Hematopoietic multipotent progenitor cell treated with erythropoietin and hydrocortisone succinate and interleukin-3 and kit ligand, for 15 days (in vitro differentiated cells): ENCODE results near the gene ERC1.

ENCODE experiments used
- DNase-seq: peaks from one replicate; pipeline ENCODE4 v3.0.0-alpha.2; 2015; ENCODE audit warnings: low spot score

ERC1 gene

DNA sequence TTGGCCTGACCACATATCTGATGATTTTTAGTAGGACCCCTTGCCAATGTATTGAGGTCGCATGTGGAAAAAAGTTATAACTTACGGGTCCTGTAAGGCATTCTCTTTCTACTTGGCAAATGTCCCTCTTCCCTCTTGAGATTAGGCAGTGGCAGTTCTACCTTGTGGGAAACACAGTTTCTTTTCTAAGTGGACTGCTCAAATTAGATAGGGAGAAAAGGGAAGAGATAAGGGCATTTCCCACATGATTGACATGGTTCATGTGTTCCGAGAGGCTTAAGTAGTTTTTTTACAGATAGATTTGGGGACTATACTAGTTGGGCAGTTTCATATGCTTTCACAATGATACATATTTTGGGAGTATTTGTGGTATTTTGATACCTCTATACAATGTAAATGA lies 448.7 kb downstream of the ERC1 start:
- DNase-seq: no peak

DNA sequence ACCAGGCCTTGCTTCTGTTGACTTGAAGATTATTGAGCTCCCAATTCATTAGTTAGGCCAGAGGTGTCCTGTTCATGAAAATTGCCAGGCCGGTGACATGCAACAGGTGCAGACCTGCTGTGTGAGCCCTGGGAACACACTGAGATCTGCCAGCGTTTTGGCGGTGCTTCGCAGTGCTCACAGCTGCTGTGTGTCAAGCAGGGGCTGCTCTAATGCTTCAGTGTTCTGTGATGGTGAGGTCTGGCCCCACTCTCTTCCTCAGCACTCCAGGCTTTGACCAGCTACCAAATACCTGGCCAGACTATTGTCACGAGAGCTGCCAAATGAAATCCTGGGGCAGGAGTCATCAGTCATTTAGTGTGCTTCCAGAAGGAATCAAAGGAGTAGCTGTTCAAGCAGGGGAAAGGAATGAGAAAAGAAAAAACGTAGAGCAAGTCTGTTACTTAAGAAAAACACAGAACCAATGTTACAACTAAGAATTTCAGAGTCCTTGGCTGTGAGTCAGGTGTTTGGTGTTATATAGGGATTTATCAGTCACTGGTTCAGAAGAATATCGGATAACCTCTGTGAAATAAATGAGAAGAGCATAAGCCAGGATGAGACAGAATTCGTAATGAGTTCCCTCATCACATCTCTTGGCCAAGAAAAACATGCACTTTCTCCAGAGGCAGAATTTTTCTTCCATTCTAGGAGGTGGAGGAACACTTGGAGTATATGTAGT lies 452.6 kb downstream of the ERC1 start:
- DNase-seq: no peak

DNA sequence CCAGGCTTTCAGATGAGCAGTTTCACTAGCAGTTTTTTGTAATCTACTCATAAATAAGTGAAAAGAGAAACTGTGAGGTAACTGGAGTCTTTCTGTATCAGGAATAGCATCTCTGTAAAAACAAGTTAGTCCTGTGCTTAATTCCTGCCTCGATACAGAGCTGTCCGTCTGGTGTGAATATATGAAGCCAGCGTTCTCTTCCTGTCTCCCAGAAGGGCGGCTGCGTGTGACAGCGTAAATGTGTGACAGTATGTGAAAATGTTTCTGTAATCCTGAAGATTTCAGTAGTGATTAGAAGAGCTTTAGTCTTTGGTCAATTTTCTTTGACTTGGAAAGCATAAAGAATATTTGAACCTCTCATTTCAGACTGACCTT lies 453.1 kb downstream of the ERC1 start:
- DNase-seq: no peak

DNA sequence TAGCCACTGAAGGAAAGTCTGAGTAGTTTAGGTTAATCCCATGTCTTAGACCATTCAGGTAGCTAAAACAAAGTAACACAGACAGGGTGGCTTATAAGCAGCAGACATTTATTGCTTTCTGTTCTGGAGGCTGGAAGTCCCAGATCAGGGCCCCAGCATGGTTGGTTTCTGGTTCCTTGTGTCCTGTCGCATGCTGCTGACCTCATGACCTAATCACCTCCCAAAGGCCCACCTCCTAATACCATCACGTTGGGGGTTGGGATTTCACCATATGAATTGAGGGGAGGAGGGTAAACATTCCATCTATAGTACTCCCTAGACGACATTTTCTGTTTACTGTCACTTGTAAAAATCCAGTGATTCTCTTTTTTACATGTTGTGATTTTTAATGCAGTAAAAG lies 454.8 kb downstream of the ERC1 start:
- DNase-seq: no peak

DNA sequence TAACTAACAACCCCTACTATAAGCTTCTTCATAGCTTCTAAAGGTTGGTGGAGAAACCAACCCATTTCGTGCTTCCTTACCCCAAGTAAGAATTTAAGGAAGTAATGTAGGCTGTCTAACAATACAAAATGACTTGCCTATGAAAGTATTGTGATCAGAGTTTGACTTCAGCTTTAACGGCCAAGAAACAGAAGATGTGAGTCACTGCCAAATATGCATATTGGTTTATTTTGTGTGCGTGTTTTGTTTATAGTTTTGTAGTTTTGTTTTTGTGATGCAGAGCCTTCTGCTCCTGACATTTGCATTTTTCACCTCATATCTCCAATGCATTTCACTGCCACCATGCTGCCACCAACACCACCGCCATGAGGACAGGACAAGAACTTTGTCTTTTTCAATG lies 457.3 kb downstream of the ERC1 start:
- DNase-seq: no peak

DNA sequence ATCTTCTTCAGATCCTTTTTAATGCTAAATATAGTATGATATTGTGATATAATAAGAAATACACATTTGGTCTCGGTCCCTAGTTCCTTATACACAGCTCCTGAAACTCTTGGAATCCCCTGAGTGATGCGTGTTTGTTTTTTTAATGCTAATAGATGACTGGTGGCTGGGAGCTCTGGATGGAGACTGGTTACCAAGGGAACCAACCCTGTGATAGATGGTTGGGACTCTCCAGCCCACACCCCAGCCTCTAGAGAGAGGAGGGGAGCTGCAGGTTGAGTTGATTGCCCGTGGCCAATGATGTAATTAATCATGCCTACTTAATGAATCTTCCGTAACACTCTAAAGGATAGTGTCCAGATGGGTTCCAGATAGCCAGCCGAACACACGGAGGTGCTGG lies 462.8 kb downstream of the ERC1 start:
- no peak for DNase-seq

DNA sequence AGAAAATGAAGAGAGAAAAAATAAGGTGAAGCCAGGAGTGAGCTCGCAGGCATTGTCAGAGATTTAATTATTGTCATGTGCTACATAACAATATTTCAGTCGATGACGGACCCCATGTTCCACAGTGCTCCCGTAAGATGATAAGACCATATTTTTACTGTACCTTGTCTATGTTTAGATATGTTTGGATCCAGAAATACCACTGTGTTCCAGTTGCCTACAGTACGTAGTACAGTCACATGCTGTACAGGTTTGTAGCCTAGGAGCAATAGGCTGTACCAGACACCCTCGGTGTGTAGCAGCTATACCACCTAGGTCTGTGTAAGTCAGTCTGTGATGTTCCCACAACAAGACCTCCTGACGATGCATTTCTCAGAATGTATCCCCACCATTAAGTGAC lies 465.9 kb downstream of the ERC1 start:
- DNase-seq: no peak

DNA sequence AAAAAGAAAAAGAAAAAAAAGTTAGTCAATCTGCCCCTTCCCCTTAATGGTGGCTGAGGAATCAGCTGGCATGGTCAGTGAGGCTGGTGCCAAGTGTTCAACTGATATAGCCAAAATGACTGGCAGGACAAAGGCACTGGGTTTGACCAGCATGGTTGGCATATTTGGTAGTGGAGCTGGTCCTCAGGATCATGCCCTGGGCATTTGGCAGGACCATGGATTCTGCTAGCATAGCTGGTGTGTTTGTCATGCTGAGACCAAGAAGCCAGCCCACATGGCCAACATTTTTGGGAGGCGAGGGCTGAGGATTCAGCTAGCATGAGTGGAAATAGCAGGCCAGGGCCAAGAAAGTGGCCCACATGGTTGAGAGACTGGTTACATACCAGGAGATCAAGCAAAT lies 466.9 kb downstream of the ERC1 start:
- no peak for DNase-seq

DNA sequence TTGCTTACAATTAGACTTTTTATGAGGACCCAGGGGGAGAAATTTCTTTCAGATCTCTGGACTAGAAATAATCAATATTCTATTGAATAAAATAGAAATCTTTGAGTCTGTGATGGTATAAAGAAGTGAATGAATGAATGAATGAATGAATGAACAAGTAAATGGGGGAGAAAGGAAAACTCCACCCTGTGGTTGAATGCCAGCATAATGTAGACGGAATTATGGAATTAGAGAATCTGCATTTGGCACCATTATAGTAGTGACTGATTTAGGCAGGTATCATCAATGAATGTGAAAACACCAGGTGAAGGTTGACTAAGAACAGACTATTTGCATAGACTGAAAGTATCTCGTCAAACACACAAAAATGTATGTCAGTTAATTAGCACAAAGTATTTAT lies 468.3 kb downstream of the ERC1 start:
- no peak for DNase-seq

DNA sequence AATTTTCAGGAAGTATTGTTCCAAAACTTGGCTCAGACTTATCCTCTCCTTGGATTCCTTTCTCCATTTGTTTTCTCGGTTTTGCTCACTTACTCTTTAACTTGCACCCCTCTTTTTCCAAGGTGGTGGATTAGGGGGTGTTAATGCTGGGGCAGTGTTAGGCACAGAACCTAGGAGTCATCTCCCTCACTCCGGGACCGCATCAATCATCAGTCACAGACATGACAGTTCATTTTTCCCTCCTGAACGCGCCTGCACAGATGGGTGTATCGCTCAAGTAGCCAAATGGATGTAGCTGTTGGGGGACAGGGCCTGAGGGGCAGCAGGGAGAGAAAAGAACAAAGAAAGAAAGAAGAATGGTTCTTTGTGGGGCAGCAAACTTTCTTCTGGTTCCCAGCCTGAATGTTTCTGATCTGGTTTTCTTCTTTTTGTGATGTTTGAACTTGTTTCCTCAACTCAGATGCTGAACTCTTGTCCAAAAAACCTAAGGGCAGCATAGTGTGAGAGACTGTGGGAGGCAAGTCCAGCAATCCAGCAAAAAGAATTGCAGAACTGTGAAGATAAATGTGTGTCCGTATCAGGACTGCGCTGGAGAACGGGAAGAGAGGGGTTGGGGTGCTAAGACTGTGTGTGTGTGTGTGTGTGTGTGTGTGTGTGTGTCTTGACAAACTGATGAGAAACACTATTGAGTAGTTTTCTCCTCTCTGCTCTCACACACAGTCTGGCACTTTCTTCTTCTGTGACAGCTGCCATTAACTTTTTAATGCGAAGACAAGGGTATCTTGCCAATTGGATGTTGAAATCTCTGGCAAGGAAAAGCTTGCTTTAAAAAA lies 472.3 kb downstream of the ERC1 start:
- no peak for DNase-seq

DNA sequence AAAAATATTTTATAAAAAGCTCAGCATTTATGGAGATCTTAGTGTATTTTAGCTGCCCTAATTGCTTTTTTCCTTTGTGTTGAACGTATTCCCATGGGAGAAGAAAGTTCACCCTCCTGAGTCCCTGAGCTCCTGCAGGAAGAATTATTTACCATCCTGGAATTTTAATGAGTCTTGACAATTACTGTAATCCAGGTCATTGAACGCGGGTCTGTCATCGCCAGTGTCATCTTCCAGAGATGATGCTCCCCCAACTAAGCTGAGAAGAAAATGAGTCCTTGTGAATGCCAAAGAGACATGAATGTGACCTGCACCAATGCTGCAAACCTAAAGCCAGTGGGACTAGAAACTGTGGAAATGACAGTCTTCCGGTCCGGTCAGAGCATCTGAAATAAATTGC lies 473.9 kb downstream of the ERC1 start:
- no peak for DNase-seq

DNA sequence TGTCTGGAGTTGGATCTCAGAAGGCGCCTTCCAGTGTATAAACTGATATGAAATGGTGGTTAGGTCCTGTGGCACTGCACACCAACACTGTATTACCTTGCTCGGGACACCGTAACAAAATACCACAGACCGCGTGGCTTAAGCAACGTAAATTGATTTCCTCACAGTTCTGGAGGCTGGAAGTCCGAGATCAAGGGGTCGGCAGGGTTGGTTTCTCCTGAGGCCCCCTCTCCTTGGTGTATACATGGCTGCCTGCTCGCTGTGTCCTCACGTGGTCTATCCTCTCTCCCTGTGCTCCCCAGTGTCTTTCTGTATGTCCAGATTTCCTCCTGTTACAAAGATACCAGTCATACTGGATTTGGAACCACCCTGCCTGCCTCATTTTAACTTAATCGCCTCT lies 475.0 kb downstream of the ERC1 start:
- no peak for DNase-seq

DNA sequence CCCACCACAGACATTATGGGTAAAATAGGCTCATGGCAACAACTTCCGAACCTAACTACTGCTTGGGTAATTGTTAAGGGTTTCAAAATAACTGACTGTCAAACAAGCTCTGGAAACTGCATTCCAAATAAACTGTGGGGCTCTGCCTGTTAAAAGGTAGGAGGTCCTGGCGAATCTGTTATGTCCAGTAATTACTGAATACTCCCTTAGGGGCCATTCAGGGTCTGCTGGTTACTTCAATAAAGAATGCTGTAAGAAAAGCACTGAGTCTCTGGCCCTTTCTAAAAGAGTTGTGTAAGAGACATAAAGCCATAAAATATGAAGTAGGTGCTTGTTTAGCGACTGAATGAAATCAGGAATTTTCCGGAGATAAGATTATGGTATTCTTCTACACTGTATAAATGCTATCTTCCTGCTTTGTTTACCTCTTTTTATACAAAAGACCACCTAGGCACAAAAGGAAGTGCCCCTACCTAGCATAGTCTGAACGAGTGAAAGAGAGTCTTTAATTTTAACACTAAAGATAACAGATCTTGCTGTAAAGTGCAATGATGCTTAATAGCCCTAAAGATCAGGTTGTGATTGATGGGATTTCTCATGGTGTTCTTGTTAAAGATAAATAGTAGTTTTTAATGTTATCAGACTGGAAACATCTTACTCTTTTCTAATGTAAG lies 475.6 kb downstream of the ERC1 start:
- no peak for DNase-seq

DNA sequence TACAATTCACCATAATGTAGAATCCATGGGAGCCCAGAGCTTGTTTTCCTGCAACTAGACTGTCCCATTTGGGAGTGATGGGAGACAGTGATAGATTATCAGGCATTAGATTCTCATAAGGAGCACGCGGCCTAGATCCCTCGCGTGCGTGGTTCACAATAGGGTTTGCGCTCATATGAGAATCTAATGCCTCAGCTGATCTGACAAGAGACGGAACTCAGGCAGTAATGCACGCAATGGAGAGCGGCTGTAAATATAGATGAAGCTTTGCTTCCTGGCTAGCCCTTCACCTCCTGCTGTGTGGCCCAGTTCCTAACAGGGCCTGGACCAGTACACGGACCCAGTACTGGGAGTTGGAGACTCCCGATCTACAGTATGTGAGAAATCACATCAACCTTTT lies 476.7 kb downstream of the ERC1 start:
- DNase-seq: no peak

DNA sequence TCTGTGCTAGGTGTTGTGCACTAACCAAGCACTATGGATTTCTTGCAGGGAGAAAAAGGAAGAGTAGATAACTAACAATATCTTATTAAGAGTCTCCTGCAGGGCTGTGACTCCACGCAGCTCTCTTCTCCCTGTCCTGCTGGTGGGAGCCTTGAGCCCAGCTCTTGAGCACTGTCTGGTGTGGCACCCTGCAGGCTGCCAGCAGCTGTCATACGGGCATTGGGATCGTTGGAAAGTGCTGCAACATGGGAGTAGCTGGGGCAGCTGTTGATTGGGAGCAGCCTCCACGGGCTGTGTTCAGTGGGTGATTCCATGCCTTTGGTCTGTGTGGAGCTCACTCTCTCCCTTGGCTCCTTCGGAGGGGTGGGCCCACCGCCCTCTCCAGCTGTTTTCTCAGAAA lies 478.0 kb downstream of the ERC1 start:
- no peak for DNase-seq

DNA sequence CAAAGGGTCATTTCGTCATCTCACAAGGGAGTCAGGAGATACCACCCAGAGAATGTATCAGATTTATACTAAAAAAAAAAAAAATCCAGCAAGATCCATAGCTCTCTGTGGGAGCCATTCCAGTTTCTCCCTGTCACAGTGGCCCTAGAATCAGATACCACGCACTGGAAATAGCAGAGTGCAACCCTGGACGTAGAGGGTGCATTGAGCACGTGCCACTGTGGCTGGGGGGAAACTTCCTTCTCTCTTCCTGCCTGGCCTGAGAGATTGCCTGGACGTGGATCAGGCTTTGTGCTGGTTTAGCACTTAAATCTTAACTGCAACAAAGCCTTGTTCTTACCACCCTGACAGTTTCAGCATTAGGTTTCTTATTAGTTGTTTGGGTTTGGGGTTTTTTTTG lies 479.0 kb downstream of the ERC1 start:
- no peak for DNase-seq

DNA sequence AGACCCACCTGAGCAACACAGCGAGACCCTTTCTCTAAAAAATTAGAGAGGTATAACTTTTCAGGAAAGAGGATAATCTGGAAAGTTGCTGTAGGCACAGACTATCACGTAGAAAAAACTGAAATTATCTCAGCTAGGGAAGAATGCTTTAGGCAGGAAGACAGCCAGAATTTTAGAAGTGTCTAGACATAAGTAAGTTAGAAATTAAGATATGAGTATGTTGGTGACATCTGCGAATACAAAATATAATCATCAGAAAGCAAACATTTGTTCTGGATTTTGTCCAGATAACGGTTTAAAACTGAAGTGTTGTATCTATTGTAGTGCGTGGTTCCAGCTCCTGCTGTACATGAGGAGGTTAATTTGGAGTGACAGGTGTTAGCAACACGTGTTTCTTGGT lies 480.2 kb downstream of the ERC1 start:
- no peak for DNase-seq

DNA sequence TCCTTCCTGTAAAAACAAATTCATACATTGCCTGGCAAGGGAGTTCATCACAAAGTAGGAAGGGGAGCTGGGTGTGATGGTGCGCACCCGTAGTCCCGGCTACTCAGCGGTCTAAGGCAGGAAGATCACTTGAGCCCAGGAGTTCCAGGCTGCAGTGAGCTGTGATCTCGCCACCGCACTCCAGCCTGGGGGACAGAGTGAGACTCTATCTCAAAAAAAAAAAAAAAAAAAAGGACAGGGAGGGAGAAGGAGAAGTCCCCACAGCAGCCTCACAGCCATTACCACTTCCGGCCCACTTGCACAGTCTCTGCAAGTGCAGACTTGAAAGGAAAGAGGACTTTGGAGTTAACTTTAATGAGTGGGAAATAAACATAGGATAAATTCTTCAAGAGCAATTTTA lies 482.4 kb downstream of the ERC1 start:
- DNase-seq: no peak

DNA sequence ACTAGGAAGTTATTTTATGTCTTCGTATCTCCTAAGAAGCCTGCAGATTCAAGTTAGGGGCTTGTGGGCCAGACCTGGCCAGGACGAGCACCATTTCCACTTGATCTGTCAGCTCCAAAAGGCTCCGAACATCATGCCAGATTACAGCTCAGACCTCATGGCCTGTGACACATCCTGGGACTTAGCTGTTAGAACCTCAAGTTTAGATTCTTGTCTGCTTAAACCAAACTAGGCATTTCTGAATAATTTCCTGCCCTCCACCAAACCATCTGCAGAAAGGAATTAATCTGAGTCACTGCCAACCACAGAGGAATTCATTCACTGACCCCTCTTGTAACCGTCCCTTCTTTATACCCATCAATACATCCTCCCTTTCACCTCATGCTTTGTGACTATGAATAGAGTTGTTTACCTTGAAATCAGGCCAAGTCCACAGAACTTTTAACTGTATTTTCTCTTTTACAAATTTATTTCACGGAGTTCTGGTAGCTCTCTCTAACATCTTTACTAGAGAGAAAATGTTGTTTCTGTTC lies 483.1 kb downstream of the ERC1 start:
- no peak for DNase-seq

DNA sequence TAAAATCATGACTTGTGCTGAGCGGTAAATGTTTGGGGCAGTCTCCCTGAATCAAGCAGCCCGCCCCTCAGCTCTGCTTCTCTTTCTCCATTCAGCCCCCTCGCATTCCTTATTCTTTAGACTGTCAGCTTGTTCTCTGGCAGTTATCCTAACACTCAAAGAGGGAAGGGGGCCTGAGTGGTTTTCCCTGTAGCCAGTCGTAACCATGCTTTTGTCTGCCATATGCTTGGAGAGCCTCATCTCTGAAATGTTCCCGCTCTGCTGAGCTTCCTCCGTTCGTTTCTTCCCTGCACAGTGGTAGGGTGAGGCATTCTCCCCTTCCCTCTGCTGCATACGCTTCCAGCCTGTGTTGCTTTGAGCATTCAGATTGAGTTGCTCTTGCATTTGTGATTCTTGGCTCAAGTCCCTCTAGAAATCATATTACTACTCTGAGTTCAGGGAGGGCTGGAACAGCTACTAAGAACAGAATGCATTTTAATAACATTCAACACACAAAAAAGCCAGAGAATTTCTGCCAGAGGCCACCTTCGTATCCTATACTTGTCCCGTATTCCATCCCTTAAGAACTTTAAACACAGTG lies 483.6 kb downstream of the ERC1 start:
- no peak for DNase-seq

DNA sequence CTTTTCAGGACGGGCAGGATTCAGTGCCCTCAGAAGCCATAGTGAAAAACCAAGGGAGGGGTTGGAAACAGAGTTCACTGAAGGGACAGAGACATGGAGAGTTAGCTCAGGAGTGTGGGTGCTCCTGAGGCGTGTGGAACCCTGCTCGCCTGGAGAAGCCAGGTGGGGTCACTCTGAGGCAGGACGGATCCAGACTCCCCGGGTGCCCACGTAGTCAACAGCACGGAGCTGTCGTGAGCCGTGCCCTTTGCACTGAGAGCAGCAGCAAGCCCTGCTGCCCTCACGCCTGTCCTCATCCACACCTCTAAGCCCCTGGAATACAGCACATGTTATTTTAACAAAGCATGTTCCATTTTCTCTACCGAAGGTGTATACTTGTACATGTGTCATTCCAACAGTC lies 488.6 kb downstream of the ERC1 start:
- no peak for DNase-seq

DNA sequence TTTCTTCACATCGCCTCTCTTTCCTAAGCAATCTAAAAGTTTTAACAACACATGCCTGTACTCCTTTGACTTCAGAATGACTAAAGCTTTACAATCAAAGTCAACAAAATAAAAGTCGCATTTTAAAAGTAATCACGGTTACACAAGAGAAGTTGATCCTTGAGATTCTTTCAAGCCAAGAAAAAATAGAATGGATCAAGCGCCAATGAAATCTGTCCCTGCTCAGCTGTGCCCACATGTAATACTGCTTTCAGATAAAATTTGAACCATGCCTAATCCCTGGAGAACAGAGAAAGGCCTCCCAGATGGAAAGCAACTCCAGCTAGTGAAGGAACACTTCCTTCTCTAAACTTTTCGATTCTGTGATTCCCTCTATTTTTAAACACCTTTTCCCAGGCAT lies 490.3 kb downstream of the ERC1 start:
- DNase-seq: no peak

DNA sequence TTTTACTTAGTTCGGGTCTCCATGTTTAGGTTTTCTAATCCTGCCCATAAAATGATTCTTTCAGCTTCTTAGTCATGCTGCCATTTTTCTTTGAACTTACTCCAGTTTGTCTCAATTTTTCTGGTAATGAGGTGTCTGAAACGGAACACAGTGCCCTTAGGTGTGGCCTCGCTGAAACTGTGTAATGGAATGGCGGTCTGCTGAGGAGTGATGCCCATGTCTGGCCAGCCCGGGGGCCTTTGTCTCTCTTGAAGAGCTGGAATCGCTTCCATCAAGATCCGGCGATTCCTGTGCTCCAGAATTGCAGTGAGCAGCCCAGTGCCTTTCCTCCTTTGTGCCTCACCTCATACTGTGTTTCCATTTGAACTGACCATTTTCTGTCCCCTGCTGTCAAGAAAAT lies 490.9 kb downstream of the ERC1 start:
- no peak for DNase-seq
